Breast epithelium (tissue), 4 donors: Measurements from ENCODE around the gene TPCN2. TPM values are rescaled to one million over a fixed set of nuclear protein-coding genes. Genes with fewer than 3 reads are reported as not detected.

Experiments used
- DNase-seq, 2 donors: peaks; one replicate each; pipeline ENCODE4 v3.0.0-alpha.2; 2019; ENCODE audit warnings: low spot score in 2 of 2
- H3K27ac ChIP-seq, 2 donors: fragments of 200-600 bp; sonication (generic) in 1 of 2; one replicate each; pipeline ENCODE4 v1.5.1; 2016 to 2019; ENCODE audit warnings: mild to moderate bottlenecking in 1 of 2
- H3K27me3 ChIP-seq, 2 donors: fragments of 200-600 bp; sonication (generic) in 1 of 2; one replicate each; pipeline versions ENCODE4 v1.5.1 to v1.6.0; 2017 to 2019; ENCODE audit warnings: control low read depth in 1 of 2, mild to moderate bottlenecking in 1 of 2
- H3K36me3 ChIP-seq: fragments of 200-600 bp; one replicate; pipeline ENCODE4 v1.5.1; 2019
- H3K4me1 ChIP-seq, 2 donors: fragments of 200-600 bp; sonication (generic); one replicate each; pipeline ENCODE4 v1.5.1; 2016 to 2019; ENCODE audit warnings: control low read depth in 1 of 2
- H3K4me3 ChIP-seq, 3 donors: fragments of 200-600 bp; sonication (generic); 1 replicate in 2 of 3; 2 replicates in 1 of 3; pipeline ENCODE4 v1.5.1; 2016 to 2019; ENCODE audit warnings: mild to moderate bottlenecking in 3 of 3, moderate library complexity in 2 of 3
- H3K9me3 ChIP-seq, 2 donors: fragments of 200-600 bp; sonication (generic) in 1 of 2; one replicate each; pipeline ENCODE4 v1.5.1; 2016 to 2019; ENCODE audit warnings: control low read depth in 1 of 2
- CTCF ChIP-seq, 3 donors: fragments of 450-650 bp; IDR thresholded peaks; one replicate each; pipeline ENCODE4 v1.5.1; 2016 to 2017; ENCODE audit warnings: antibody characterized with exemption in 3 of 3, mild to moderate bottlenecking in 3 of 3, moderate library complexity in 3 of 3
- POLR2A ChIP-seq: fragments of 450-650 bp; IDR thresholded peaks from one replicate; pipeline ENCODE4 v1.6.1; 2016; ENCODE audit warnings: antibody characterized with exemption, mild to moderate bottlenecking, moderate library complexity
- POLR2AphosphoS5 ChIP-seq, 3 donors: sonication (generic); formaldehyde crosslinking; IDR thresholded peaks; one replicate each; pipeline ENCODE4 v1.6.1; 2017; ENCODE audit warnings: antibody characterized with exemption in 3 of 3
- intact Hi-C: fragments of 100-400 bp; cut with DNase I; formaldehyde crosslinking; loops from one replicate; pipeline ENCODE4 v1.15.1; 2023; ENCODE audit warnings: low total_unique reads
- total RNA-seq, 3 donors: library from RNA; depleted of rRNA; stranded (reverse); fragments of >200 nt; gene quantifications; one replicate each; pipeline ENCODE4 v1.1.0, GENCODE V29; 2016

The TPCN2 gene
- total RNA-seq, 3 donors from 2014 or later, result 13.0 to 18.0 (median 13.8) TPM

- intact Hi-C loops, result no loop called here
- no peak for DNase-seq
- Histone ChIP-seq H3K4me1 (peaks cover 0 to 3% of the 10 kb centered on the region in 2 donors), H3K9me3 (no peaks in the 10 kb centered on the region), H3K27ac (no peak overlapping the region), H3K36me3 (no peaks in the 10 kb centered on the region), H3K4me3 (no peak overlapping the region), H3K27me3 (no peaks in the 10 kb centered on the region)
- TF ChIP-seq CTCF (IDR thresholded peaks at IDR 0.05) (no peak), POLR2A (no peak), POLR2AphosphoS5 (IDR thresholded peaks at IDR 0.05) (no peak)
Observed at GRCh38 chr11:69027704-69028372, 20.9 kb upstream of the TPCN2 start.

GRCh38 chr11:69030301-69030700 lies 18.4 kb upstream of the TPCN2 start:
- intact Hi-C loops, result no loop called here
- H3K4me1 ChIP-seq, result peaks cover 0 to 3% of the 10 kb centered on the region in 2 donors
- no peak overlapping the region for H3K27ac ChIP-seq
- H3K36me3 ChIP-seq, result no peaks in the 10 kb centered on the region
- no peak overlapping the region for H3K4me3 ChIP-seq
- no peaks in the 10 kb centered on the region for H3K27me3 ChIP-seq
- no peak for DNase-seq
- H3K9me3 ChIP-seq, result no peaks in the 10 kb centered on the region
- TF ChIP-seq POLR2AphosphoS5 (IDR thresholded peaks at IDR 0.05), result no peak
- no peak for TF ChIP-seq POLR2A
- no peak for TF ChIP-seq CTCF (IDR thresholded peaks at IDR 0.05)

- no peak for DNase-seq
- no peak overlapping the region for H3K27ac ChIP-seq
- H3K9me3 ChIP-seq, result no peaks in the 10 kb centered on the region
- H3K4me3 ChIP-seq, result no peak overlapping the region
- peaks cover 0 to 3% of the 10 kb centered on the region in 2 donors for H3K4me1 ChIP-seq
- intact Hi-C loops, result no loop called here
- H3K27me3 ChIP-seq, result no peaks in the 10 kb centered on the region
- H3K36me3 ChIP-seq, result no peaks in the 10 kb centered on the region
- TF ChIP-seq POLR2AphosphoS5 (IDR thresholded peaks at IDR 0.05), result no peak
Observed at GRCh38 chr11:69032833-69033232, 15.9 kb upstream of the TPCN2 start.

GRCh38 chr11:69033431-69033830 lies 15.3 kb upstream of the TPCN2 start:
- intact Hi-C loops, result no loop called here
- TF ChIP-seq POLR2AphosphoS5 (IDR thresholded peaks at IDR 0.05), result no peak
- no peak for TF ChIP-seq POLR2A
- TF ChIP-seq CTCF (IDR thresholded peaks at IDR 0.05), result no peak
- DNase-seq, result no peak
- Histone ChIP-seq H3K4me1 (peaks cover 0 to 3% of the 10 kb centered on the region in 2 donors), H3K27me3 (no peaks in the 10 kb centered on the region), H3K27ac (no peak overlapping the region), H3K36me3 (no peaks in the 10 kb centered on the region), H3K9me3 (no peaks in the 10 kb centered on the region), H3K4me3 (no peak overlapping the region)

GRCh38 chr11:69034123-69034867 lies 14.4 kb upstream of the TPCN2 start:
- Histone ChIP-seq H3K27ac (no peak overlapping the region), H3K4me3 (no peak overlapping the region), H3K4me1 (peaks cover 0 to 3% of the 10 kb centered on the region in 2 donors), H3K9me3 (no peaks in the 10 kb centered on the region), H3K27me3 (no peaks in the 10 kb centered on the region), H3K36me3 (no peaks in the 10 kb centered on the region)
- TF ChIP-seq POLR2AphosphoS5 (IDR thresholded peaks at IDR 0.05) (no peak), POLR2A (no peak), CTCF (IDR thresholded peaks at IDR 0.05) (no peak)
- intact Hi-C loops, result no loop called here
- no peak for DNase-seq
